GM12873 (cell line): ENCODE measurements around the gene HINT3.

Experiments used
- TF ChIP-seq, protein P1 (sequence below): IDR thresholded peaks from 2 replicates; pipeline ENCODE4 v1.5.1; 2012; ENCODE audit warnings: low read depth, mild to moderate bottlenecking, moderate library complexity, low read length, control low read depth; ENCODE audit not compliant: insufficient read depth; ENCODE audit errors: missing control alignments

The HINT3 gene

DNA sequence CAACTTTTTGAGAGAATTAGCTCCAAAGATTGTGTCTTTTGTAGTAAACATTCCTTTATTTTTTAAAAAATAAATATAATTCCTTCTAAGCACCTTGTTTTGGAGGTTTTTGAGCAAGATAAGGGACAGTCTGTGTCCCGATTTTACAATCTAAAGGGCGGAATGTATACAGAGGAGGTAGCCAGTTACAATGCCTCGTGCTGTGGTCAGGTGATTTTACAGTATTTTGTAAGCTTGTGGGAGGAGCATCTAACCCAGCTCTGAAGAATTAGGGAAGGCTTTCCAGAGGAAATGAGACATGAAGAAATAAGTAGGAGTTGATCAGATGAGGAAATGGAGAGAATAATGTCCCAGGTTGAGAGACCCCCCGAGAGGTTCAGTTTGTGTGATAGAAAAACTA, 1.3 kb downstream of the HINT3 start:
- TF ChIP-seq, protein P1, sequence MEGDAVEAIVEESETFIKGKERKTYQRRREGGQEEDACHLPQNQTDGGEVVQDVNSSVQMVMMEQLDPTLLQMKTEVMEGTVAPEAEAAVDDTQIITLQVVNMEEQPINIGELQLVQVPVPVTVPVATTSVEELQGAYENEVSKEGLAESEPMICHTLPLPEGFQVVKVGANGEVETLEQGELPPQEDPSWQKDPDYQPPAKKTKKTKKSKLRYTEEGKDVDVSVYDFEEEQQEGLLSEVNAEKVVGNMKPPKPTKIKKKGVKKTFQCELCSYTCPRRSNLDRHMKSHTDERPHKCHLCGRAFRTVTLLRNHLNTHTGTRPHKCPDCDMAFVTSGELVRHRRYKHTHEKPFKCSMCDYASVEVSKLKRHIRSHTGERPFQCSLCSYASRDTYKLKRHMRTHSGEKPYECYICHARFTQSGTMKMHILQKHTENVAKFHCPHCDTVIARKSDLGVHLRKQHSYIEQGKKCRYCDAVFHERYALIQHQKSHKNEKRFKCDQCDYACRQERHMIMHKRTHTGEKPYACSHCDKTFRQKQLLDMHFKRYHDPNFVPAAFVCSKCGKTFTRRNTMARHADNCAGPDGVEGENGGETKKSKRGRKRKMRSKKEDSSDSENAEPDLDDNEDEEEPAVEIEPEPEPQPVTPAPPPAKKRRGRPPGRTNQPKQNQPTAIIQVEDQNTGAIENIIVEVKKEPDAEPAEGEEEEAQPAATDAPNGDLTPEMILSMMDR: no peak

DNA sequence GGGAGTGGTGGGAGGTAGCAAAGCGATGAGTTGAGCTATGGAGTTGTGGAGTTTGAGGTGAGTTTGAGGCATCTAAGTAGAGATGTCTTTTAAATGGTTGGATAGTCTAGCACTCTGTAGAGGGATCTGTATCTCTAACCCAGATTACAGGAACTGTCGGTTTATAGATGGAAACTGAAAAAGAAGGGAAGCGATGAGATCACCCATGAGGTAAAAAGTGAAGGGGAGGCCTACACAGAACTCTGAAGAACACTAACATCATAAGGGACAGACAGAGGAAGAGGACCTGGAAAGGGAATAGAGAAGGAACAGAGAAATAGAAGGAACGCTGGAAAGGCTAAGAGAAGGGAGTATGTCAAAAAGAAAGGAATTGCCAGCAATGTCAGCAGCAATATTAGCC, 2.5 kb downstream of the HINT3 start:
- TF ChIP-seq, protein P1: no peak

GRCh38 chr6:125961117-125961516, 4.5 kb downstream of the HINT3 start:
- TF ChIP-seq, protein P1: no peak

- TF ChIP-seq, protein P1: no peak
These were observed 6.4 kb downstream of the HINT3 start for GRCh38 chr6:125962900-125963497.

GRCh38 chr6:125963817-125964216, 7.2 kb downstream of the HINT3 start:
- TF ChIP-seq, protein P1: no peak

DNA sequence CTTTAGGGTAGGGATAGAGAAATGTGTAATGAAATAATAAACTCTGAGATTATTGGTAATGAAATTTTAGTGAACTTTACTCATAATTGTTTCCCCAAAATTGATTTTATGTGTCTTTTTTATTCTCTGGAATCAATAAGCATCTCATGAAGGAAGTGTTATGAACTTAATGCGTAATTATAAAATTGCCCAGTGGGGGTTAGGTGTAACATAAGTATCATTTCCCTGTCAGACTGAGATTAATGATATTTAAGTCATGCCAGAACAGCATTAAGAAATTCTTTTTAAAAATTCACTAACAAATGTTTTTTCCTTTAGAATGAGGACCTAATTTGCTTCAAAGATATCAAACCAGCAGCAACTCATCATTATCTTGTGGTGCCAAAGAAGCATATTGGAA, 10.0 kb downstream of the HINT3 start:
- TF ChIP-seq, protein P1: no peak

- TF ChIP-seq, protein P1: no peak
These were observed 11.9 kb downstream of the HINT3 start for GRCh38 chr6:125968493-125968892.

DNA sequence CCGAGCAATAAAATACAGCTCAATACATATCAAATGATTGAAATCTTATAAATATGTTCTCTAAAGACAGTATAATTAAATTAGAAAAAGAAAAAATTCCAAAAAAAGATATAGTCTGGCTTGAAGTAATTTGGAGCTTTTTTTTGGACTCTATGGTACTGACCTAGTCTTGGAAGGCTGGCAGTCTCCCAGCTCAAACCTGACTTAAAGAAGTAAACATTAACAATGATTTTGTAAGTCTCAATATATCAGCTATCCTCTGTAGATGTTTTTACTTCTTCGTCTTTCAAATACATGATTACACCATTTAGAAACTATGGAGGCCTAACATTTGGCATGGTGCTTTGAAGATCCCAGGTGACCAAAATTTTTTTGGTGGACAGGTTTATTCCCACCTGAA, 14.2 kb downstream of the HINT3 start:
- TF ChIP-seq, protein P1: no peak
